HT-29 (cell line): ENCODE results near the gene BCKDHA. TPM values are rescaled to one million over a fixed set of nuclear protein-coding genes. Genes with fewer than 3 reads are reported as not detected.
A peak's percentile ranks its signal among the peaks of the same experiment; 100 is the strongest.

Source experiments
- DNase-seq: peaks from one replicate; pipeline ENCODE4 v3.0.0-alpha.2; 2015; ENCODE audit warnings: low spot score
- total RNA-seq: library from RNA; depleted of rRNA; stranded (reverse); fragments of >200 nt; shearing (Covaris generic); gene quantifications from 2 replicates; pipeline ENCODE4 v1.2.3, GENCODE V29; 2014; rRNA removed

BCKDHA gene
- total RNA-seq = 202 and 212 TPM in 2 replicates

DNA sequence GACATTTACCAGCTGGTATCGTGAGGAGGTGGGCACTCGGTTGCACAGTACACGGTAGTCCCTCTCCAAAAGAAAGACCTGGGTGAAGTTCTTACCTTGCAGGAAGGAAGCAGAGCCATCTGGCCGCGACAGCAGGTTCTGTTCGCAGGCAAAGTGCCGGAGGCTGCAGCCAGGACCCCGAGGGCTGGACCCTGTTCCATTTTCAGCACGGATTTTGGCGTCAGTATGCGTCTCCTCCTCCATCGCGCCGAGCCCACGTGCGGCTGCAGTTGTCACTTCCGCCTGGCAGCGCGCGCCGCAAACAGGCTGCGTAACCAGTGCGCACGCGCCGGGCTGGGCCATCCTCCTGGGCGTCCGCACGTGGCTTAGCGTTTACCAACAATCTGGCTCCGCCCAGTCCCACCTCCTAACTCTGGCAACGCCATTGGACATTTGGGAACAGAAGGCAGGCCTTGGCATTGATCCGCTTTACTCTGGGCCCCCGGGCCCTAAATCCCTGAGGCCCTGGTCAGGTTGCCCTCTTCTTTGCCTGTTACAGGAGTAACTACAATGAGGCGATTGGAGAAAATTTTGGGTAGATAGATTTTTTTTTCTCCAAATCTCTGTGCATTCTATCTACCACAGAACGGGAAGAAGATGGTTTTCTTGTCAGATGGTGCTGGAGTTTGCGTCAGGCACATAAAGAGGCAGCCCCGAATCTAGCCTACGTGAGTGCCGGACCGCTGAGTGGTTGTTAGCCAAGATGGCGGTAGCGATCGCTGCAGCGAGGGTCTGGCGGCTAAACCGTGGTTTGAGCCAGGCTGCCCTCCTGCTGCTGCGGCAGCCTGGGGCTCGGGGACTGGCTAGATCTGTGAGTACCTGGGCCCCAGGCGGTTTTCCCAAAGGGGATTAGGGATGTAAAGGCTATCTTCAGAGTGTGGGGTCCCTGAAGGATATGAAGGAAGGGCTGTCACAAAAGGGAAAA, at the start of gene BCKDHA, which contains the start of gene EXOSC5:
TSS of gene BCKDHA (plus strand) at position 733 of the 964 bp plus-strand sequence. CDS start at position 743, 10 bp downstream.
TSS of gene EXOSC5 (minus strand) at position 274 of the 964 bp plus-strand sequence. CDS start at position 243, 31 bp downstream.
- peak; percentile 100 for DNase-seq

DNA sequence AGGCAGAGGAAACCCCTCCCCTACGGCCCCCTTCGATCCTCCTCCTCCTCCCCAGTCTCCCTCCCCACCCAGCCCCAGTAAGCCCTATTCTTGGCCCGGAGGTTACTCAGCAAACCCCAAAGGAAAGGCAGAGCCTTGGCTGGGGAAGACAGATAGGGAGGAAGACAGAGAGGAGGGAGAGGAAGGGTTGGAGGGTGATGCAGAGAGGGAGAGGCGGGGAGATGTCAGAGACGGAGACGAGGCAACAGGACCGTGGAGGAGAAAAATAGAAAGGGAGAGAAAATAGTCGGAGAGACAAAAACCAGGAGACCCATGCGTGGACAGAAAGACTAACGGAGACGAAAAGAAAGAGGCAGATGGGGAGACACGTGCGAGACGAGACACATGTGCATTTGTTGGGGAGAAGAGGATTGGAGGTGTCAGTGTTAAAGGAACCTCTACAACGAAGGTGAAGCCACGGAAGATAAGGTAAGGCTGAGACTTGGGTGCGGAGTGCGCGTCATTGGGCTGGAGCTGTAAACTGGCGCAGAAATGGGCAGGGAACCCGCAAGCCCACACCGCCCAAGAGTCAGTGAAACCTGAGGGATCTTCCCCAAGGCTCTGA, 46.8 kb upstream of the BCKDHA start:
- DNase-seq = peak; percentile 30

DNA sequence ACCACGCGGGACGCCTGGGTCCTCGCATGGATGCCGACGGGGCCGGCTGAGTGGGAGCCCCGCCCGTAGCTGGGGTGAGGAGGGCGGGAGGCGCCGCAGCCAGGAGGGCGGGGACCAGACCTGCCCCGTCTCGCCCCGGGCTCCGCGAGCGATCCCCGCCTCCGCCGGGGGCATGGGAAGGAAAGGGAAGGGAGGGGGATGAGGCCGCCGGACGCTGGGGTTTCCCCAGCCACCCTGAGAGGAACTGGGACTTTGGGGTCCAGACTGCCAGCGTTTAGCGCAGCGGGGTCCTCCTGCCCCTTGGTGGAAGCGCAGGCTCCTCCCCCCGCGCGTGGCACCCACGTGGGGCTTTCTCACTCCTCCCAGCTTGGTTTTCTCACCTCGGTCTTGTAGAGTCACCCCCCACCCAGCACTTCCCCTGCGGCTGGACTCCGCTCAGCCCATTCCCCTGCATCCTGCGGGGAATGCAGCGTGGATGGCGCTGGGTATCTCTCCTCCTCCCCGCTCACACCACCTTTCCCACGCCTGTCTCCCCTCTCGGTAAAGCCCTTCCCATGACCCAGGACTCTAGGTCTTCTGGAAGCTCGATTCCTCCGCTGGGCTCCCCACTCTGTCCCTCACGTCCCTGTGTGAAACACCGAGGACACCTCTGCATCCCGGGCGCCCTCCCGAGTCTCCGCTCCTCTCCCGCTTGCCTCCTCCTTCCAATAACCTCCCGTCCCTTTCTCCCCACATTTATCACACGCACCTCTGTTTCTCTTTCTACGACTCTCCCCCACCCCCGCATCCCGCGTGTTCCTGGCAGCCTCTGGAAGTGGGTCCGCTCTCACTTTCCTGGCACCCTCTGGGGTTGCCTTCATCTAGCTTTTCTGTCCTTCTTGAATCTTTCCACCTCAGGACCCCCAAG, 46.0 kb upstream of the BCKDHA start:
- peak; percentile 50 for DNase-seq

DNA sequence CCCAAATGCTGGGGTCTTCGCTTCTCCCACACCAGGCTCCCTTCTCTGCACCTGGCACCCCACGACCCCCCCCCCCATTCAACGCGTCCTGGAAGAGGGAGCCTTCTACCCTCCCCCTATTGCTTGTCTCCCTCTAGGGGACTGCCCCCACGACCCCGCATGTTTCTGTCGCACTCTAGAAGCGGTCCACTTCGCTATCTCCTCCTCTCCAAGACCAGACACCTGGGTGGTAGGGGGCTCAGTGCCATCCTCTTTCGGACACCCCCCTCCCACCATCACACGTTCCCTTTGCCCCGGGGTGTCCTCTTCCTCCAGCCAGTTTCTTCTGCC, 45.4 kb upstream of the BCKDHA start:
- no peak for DNase-seq

DNA sequence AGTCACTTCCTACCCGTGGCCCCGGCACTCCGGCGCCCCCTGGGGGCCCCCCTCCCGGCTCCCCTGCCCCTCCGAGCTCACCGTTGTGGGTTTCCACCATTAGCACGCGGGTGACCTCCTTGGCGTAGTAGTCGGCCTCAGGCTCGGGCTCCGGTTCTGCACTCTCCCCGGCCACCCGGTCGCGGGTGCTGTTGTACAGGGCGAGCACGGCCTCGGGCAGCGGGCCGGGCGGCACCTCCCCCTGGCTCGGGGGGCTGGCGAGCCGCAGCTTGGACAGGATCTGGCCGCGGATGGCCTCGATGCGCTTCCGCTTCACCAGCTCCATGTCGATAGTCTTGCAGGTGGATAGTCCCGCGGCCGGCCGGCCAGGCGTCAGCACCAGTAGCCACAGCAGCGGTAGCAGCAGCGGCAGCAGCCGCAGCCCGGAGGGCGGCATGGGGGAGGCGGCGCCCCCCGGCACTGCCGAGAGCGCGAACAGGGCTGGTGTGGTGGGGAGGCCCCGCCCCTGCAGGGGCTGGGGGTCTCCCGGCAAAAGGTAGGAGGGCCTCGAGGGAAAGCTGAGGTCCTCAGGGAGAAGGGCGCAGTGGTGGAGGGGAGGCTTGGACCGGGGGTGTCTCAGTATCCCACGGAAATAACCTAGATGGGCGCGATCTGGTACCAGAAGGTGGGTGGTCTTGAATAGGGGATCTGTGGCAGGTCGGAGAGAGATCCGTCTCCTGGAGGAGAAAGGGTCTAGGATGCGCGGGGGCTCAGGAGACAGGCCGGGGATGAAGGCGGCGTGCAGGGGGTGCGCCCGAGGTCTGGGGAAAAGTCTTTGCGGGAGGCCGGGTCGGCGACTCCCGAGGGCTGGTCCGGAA, 44.8 kb upstream of the BCKDHA start:
- peak; percentile 47 for DNase-seq

DNA sequence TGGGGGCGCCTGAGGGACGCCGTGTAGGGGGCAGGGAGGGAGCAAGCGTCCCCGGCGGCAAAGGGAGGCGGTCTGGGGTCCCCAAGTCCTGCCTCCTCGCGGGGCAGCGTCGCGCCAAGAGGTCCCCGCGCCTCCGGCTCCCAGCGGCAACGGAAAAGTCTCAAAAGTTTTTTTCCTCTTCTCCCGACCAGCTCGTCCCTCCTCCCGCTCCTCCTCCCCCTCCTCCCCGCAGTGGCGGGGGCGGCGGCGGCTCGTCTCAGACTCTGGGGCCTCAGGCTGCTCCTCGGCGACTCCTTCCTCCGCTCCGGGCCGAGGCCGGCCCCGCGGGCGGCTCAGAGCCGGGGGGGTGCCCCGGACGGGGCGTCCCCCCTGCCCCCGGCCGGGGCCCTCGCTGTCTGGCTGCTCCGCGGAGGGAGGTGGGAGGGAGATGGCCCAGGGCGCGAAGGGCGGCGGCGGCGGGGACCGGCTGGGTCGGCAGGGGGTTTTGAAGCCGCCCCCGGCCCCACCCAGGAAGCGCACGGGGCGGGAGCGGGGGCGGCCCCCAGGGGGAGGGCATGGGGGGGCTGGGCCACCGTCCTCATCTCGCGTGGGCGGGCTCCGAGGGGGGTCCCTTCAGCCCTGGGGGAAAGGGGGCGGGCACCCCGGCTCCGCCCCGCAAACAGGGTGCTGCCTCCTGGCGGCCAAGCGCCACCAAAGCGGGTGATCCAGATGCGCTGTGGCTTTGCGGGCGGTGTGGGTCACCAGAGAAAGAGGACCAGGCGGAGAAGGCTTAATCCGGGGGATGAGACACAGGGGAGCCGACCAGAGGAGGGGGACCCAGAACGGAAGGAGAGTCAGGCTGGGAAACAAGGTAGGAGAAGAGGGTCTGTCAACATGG, 43.9 kb upstream of the BCKDHA start, which contains the start of gene TGFB1:
TSS of gene TGFB1 (minus strand) at position 457 of the 877 bp plus-strand sequence. CDS start 878 bp downstream, outside the sequence.
- DNase-seq = peak; percentile 76

DNA sequence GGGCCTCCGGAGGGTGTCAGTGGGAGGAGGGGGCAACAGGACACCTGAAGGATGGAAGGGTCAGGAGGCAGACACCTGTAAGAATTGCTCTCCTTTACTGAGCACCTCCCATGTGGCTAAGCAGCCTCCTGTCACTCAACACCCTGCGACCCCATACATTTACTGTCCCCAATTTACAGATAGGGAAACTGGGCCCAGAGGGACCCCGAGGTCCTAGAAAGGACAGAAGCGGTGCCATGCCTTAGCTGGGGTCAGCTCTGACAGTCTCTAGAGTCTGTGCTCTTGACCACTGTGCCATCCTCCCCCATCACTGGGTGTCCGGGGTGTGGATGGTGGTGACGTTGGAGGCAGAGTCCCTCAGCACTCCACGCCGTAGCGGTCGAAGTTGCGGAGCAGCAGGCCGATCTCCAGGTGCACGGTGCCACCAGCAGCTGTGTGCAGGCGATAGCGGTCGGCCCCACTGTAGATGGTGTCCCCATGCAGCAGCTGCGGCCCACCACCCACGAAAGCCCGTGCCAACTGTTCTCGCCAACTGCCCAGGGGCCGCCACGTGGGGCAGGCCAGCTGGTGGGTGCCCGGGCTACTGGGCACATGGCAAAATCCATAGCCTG, 43.2 kb upstream of the BCKDHA start:
- no peak for DNase-seq

DNA sequence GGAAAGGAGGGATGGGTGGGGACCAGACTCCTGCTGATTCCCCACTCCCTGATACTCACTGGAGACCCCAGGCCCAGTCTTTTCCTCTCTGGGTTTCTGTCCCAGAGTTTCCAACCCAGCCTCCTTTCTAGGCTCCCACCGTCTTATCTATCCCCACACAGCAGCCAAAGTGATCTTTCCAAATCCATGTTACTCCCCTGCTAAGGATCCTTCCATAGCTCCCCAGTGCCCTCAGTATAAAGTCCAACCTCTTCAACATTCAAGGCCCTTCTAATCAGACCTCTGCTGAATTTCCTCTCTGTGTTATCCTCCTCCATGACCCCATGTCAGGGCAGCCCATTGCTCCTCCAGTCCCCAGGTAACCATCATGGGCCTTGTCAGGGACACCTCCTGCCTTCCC, 42.6 kb upstream of the BCKDHA start:
- DNase-seq = no peak

DNA sequence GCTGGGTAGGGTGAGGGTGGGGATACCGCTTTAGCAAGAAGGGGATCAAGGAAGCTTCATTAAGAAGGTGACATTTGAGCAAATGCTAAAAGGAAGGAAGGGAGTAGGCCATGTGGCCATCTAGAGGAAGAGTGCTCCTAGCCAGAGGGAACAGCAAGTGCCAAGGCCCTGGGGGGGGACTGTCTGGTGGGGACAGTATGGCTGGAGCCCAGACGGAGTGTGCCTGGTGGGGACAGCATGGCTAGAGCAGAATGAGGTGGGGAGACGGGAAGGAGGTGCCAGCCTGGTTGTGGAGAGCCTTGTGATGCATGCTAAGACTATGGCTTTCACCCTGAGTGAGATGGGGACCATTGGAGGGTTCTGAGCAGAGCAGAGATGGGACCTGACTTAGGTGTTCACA, 41.8 kb upstream of the BCKDHA start:
- no peak for DNase-seq

DNA sequence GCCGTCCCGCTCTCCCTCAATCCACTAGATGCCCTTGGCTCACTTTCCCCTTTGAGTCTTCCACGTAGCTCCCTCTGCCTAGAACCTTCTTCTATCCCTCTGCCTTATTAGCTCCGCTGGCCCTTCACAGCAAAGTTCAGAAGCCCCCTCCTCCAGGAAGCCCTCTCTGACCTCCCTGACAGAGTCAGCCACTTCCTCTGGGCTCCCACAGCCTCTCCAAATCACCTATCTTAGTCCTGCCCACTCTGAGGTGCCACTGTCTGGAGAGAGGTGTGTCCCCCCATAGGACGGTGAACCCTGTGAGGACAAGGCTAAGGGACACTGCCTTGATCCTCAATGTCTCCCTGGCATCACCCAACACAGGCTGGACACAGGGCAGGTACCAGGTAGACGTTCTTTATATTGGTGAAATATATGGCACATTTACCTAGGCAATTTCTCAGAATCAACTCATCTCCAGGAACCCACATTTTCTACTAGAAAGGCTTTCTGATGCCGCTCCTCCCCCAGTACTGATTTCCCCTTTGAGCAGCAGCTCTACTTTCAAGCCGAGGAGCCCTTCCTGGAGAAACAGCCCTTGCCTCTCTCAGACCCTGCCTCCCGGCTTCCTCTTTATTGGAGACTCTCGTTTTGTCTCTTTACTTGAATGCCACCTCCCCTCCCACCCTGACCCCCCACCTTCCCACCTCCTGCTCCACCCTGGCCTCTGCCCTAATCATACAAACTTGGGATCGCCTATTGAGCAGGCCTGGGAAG, 40.5 kb upstream of the BCKDHA start:
- DNase-seq = no peak

DNA sequence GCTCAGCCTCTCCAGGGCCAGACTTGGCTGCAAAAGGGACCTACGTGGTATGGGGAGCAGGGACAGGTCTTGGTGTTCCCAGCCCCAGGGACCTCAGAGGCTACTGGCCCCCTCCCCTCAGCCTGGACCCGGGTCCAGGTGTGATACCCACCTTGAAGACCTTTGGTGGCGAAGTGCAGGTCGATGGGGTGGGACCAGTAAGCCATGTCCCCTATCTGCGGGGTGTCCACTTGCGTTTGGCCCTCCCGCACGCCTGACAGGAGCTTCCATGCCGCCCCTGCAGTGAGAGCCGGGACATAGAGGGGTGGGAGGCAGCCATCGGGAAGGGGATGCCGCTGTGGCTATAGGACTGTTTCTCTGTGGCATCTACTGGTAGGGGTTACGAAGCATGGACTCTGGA, 39.9 kb upstream of the BCKDHA start:
- DNase-seq = no peak

DNA sequence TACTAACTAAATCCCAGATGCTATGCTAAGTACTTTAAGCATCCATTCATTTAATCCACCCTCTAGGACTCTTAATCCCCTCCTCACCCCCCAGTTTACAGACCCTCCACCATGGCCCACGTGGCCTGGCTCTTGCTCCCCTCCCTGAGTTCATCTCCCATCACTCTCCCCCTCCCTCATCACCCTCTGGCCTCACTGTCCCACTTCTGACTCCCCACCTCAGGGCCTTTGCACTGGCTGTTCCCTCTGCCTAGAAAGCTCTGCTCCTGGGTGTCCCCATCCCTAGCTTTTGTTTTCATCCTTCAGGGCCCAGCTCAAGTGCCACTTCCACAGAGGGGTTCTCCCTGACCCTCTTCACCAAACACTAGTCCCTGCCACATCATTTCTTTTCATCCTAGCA, 37.9 kb upstream of the BCKDHA start:
- no peak for DNase-seq

DNA sequence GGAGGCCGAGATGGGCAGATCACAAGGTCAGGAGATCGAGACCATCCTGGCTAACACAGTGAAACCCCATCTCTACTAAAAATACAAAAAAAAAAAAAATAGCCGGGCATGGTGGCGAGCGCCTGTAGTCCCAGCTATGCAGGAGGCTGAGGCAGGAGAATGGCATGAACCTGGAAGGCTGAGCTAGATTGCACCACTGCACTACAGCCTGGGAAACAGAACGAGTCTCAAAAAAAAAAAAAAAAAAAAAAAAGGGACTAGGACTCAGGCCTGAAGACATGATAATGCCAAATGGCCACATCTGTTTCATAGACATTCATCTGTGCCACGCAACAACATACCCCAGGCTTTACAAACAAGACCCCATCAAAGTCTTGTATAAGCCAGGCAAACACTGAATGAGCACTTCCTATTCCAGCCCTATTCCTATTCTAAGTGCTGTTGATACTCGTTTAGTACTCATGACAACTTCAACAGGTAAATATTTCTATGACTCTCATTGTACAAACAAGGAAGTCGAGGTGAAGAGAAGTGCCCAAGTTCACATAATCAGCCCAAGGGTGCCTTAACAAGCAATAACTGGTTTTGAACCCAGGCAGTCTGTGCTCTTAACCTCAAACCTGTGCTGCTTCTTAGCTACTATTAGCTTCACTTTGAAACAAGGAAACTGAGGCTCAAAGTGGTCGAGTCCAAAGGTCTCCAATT, 35.3 kb upstream of the BCKDHA start:
- DNase-seq = peak; percentile 68

DNA sequence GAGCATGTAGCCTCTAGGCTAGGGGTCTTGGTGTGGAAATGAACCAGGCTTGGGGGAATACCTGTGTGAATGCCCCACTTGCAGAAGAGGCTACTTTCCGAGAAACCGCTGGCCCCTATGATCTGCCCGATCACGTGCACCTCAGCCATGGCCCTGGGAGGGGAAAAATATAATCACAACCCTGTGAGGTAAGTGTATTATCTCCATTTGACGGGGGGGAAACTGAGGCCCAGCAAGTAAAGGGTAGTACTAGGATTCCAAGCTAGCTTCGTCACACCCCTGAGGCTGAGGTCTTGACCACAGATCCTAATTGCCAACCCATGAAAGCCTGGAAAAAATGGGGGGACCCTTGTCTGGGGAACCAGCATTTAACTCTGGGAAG, 34.3 kb upstream of the BCKDHA start:
- no peak for DNase-seq

DNA sequence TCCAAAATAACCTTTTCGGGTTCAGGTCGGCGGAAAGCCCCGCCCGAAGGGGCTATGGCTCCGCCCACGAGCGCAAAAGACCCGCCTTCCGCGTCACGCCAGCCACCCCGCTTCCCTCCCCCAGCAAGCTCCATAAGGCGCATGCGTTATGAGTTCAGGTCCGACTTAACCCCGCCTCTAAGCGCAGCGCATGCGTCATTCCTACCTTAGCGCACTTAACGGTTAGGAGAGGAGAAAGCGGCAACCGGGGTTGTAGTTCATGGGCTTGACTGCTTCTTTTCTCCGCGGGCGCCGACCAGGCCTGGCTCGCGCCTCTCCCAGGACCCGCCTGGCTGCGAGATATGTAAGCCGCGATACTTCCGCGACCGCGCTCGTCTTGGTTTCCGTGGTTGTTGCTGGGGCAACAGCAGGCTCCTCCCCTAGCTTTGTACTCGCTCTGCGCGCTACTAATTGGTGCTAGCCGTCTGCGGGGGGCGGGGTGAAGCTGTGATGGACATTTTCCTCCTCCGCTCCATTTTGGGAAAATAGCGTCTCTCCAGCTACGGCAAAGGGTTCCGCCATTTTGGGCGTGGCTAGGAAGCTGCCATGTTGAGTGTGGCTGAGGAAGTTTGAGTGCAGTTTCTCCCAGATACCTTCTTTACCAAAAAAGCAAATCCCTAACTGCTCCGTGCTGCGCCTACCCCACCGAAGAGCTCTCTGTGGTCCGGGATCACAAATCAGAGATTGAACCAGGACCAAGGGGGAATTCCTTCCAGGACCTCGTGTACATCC, 33.7 kb upstream of the BCKDHA start, which contains the start of gene B9D2:
TSS of gene B9D2 (minus strand) at position 397 of the 771 bp plus-strand sequence. CDS start 630 bp downstream, outside the sequence.
- DNase-seq = peak; percentile 100

DNA sequence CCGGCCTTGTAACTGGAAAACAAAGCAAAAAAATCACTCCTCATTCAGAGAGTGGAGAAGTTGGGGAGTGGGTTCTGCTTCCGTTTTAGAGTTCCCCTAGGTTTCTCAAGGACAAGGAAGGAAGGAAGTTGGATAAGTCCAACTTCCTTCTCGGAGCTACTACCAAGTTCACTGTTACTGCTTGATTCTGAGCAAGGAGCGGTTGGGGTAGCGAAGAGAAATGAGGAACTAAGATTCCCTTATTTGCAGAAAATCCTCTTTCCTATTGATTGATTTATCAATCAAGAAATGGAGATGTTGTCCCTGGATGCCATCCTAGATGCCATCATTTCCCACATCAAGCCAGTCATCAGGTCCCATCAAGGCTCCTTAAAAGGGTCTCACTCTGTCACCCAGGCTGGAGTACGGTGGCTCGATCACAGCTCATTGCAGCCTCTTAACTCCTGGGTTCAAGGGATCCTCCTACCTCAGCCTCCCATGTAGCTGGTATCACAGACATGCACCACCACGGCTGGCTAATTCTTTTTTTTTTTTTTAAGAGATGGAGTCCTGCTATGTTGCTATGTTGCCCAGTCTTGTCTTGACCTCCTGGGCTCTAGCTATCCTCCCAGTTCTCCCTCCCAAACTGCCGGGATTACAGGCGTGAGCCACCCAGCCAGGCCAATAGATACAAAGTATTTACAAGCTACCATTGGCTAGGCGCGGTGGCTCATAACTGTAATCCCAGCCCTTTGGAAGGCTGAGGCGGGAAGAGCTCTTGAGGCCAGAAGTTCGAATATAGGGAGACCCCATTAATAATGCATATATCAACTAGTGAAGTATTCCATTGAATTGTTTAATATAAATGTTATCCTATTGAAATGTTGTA, 32.9 kb upstream of the BCKDHA start:
- no peak for DNase-seq
